HPDE6-E6E7 (cell line): ENCODE results near the gene RHOH.
A peak's percentile ranks its signal among the peaks of the same experiment; 100 is the strongest.

Experiments used
- DNase-seq: peaks from one replicate; pipeline ENCODE4 v3.0.0; 2011; ENCODE audit warnings: missing footprints; ENCODE audit errors: extremely low spot score

Gene RHOH

GRCh38 chr4:40238008-40238699 is 41.3 kb downstream of the RHOH start:
- DNase-seq: no peak

- no peak for DNase-seq
Observed at GRCh38 chr4:40238700-40239548, 42.1 kb downstream of the RHOH start.

DNA sequence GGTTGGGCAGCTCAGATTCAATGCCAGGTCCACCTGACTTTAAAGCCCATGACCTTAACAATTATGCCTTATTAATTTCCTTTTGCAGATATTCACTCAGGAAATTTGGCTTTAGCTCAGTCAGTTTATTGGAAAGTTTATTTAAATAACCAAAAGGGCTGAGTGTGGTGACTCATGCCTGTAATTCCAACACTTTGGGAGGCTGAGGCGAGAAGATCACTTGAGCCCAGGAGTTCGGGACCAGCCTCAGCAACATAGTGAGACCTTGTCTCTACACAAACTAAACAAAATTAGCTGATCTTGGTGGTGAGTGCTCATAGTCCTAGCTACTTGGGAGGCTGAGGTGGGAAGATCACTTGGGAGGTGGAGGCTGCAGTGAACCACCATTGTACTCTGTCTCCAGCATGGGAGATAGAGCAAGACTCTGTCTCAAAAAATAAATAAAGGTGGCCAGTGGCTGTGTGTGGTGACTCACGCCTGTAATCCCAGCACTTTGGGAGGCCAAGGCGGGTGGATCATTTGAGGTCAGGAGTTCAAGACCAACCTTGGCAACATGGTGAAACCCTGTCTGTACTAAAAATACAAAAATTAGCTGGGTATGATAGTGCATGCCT is 43.3 kb downstream of the RHOH start:
- DNase-seq: no peak

DNA sequence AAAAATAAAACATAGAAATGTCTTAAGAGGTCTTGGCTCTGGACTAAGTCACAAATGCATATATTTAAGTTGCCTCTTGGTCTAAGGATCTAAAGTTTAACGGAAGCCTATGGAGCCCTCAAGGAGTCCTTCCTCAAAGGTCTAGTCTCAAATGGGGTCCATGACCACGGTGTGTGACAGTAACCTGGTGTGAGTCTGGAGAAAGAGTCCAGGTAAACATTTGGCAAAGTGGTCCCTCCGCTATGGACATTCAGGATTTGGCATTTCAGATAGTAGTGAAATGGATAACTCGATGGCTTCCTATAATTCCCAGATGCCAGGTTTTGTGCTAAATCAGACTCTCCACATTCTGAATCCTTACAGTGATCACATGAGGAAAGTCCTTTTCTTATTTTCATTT is 44.2 kb downstream of the RHOH start:
- no peak for DNase-seq

DNA sequence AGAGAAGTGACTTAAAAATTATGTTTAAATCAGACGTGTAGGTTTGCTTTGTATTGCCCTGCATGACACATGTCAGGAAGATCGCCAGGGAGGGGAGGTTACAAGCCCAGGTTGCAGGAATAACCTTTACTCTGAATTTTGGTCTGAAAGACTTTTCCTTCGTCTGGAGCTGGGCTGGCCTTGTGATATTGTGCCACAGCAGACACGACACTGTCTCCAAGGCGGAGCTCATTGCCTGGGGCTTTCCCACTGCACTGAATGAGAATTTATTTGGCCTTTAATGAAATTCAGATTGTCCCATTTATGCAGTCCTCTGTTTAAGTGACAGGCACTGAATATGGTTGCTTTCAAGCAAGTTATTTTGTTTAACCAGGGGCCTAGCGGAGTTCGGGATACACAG is 45.1 kb downstream of the RHOH start:
- no peak for DNase-seq

DNA sequence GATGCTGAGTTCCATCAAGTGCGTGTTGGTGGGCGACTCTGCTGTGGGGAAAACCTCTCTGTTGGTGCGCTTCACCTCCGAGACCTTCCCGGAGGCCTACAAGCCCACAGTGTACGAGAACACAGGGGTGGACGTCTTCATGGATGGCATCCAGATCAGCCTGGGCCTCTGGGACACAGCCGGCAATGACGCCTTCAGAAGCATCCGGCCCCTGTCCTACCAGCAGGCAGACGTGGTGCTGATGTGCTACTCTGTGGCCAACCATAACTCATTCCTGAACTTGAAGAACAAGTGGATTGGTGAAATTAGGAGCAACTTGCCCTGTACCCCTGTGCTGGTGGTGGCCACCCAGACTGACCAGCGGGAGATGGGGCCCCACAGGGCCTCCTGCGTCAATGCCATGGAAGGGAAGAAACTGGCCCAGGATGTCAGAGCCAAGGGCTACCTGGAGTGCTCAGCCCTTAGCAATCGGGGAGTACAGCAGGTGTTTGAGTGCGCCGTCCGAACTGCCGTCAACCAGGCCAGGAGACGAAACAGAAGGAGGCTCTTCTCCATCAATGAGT is 46.6 kb downstream of the RHOH start:
- DNase-seq: no peak

DNA sequence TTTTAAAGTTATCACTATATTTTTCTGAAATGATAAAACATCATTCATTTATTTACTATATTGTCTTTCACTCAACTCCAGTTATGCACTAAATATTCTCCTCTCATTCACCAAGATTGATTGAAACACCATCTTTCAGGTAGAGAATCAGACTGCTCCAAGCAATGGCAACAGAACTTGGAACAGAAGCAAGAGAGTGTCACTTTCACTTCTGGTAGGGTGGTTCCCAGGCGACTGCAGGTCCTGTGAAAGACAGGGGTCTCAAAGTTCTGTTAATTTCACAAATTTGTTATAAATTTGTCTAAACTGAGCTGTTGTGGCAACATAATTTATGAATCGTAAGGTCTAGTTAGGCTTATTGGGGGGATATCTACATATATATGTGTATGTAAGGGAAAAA is 47.8 kb downstream of the RHOH start:
- DNase-seq: no peak

DNA sequence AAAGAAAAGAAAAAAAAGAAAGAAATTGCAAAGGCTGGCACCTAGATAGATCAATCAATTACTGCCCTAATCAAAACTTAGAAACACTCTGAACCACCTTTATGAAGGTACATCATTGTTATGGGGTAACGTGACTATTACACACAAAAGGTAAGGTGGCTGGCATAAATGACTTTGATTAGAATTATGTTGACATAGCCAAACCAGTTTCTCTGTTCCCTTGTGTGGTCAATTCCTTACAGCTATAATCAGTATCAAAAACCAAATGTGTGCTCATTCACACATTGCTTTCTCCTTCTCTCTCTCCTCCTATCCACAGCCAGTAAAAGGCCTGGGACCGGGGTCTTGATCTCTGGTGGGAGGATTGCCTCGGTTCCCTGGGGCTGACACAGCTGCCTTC is 48.7 kb downstream of the RHOH start:
- DNase-seq: no peak

DNA sequence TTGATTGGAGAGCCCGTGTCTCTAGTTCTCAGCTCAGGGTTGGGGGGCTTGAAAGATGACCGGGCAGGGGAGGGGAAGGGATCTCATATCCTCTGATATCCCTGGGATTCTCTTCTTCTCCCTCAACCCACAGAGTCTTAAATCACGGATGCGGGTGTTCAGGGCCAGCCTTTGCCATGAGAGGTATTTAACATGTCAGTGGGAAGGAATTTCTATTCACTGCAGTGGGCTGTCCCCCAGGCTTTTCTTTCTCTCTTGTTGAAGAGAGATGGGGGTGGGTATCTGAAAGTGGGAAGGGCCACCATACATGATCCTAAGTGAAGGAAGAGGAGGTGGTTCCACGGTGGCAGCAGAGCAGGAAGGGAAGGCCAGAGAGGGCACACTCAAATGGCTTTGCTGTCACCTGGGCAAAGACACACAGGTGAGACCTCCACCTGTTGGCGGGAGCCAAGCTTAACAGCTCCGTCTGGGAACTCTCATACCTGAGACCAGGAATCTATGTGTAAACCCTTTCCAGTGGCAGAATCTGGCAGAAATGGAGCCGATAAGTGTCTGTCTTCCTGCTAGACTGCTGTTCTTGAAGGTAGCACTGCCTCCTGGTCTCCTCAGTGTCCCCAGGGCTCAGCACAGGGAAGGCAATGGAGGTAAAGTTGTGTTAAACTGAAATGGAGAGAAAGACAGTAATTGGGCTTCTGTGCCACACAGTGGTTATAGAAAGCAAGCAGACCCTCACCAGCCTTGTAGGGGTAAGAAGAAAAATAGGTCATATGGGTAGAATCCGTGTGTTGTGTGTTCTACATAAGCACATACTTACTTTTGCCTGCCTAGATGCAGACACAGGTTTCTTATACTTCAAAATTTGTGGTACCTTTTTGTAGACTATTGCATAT is 49.4 kb downstream of the RHOH start:
- no peak for DNase-seq

DNA sequence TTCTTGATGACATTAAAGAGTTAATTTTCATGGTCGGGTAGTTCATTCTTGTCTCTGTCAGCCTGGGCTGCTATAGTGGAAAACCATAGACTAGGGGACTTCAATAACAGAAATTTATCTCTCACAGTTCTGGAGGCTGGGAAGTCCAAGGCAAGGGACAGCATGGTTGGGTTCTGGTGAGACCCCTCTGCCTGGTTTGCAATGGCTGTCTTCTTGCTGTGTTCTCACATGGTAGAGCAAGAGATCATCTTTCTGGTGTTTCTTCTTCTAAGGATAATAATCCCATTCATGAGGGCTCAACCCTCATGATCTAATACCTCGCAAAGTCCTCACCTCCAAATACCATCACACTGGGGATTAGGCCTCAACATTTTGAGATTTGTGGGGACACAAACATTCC is 50.1 kb downstream of the RHOH start:
- DNase-seq: no peak

- DNase-seq: no peak
Observed at GRCh38 chr4:40247350-40247749, 50.5 kb downstream of the RHOH start.

- DNase-seq: peak; percentile 74
Observed at GRCh38 chr4:40251366-40251765, 54.5 kb downstream of the RHOH start.

DNA sequence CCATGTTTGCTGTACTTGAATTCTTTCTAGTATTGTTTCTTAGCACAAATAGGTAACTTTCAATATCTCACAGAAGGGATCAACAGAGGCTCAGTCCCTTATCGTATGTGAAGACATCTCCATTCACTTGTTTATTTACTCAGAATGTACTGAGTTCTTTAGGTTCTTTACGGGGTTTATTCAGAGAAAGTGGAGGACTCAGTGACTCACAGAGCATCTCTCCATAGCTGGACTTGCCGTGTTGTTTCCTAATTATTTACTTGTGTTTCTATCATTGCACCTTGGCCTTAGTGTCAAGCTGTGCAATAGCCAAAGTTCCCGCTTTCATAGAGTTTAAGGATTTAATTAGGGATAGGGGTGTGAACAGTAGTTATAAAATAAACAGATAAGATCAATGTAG is 57.1 kb downstream of the RHOH start:
- DNase-seq: no peak

- peak; percentile 29 for DNase-seq
Observed at GRCh38 chr4:40254608-40255392, 58.0 kb downstream of the RHOH start.

GRCh38 chr4:40255393-40256281 is 58.8 kb downstream of the RHOH start:
- peak; percentile 87 for DNase-seq

DNA sequence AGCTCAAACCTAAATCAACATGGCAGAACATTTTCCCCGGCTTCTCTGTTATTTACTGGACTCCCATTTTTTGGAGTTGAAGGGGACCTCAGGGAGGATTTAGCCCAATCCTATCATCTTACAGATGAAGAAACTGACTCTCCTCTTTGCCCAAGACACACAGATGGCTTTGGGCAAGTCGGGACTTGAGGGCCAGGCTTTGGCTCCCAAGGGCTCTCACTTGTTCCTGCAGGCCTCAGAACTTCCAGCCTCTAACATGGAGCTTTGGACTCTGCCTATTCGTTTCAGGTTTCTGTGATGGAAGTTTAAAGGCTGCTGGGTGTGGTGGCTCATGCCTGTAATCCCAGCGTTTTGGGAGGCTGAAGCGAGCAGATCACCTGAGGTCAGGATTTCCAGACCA is 59.5 kb downstream of the RHOH start:
- DNase-seq: peak; percentile 66

- DNase-seq: no peak
Observed at GRCh38 chr4:40256817-40257216, 60.0 kb downstream of the RHOH start.

- no peak for DNase-seq
Observed at GRCh38 chr4:40258627-40259026, 61.8 kb downstream of the RHOH start.

- DNase-seq: no peak
Observed at GRCh38 chr4:40261231-40262076, 64.6 kb downstream of the RHOH start.
